ENCODE measurements around the gene KCNJ2. TPM values are rescaled to one million over a fixed set of nuclear protein-coding genes. Genes with fewer than 3 reads are reported as not detected.

The KCNJ2 gene
- polyA plus RNA-seq, 2 of the 4 experiments (the other 2 are of a cell fraction) = 0.14 to 0.17 TPM

DNA sequence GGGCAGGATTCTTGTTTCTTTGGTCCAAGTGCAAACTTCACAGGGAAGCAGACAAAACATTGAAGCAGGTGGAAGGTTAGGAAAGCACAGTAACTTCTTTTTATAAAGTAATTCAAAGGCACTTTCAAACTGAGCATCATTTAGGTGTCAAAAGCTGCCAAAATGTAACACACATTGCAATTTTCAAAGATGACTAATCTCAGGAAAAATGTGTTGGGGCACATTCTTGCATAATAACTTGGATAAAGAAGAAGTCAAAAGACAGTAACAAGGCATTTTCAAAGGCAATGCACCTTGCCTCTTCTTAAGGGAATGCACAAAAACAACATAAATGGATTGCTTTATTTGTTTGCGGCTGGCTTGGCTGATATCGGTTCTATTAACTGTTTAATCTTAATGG is 3.6 kb downstream of the KCNJ2 start:
- Histone ChIP-seq H3K9me3 (no peaks in the 10 kb centered on the region), H3K4me1 (peaks cover 8% of the 10 kb centered on the region), H3K27ac (no peak overlapping the region), H3K4me3 (no peak overlapping the region), H3K4me2 (no peak overlapping the region)
- WGBS (ENCODE audit: missing lambda C conversion rate) = 83% methylated on average over 2 of the region's 2 CpGs
- CTCF ChIA-PET = interaction anchor here (1.0 to 1.2 kb wide), 2 partner anchors 9 to 647 kb away, joined by 3 read pairs; no protein-coding TSS in a partner anchor
- FAIRE-seq (no peak), DNase-seq (ENCODE audit: low read depth in 1 of 2, low spot score in 1 of 2) (no peak), ATAC-seq (no peak)
- no peak for TF ChIP-seq RNF2 (IDR thresholded peaks at IDR 0.05; ENCODE audit: borderline replicate concordance, low read depth)
- TF ChIP-seq RCOR1 (IDR thresholded peaks at IDR 0.05; ENCODE audit: low read depth, low read length) = no peak
- no peak for TF ChIP-seq PHF8 (IDR thresholded peaks at IDR 0.05; ENCODE audit: borderline replicate concordance, low read depth)
- TF ChIP-seq ZC3H11A (IDR thresholded peaks at IDR 0.05) = no peak
- POLR2A ChIA-PET = no interaction called here

DNA sequence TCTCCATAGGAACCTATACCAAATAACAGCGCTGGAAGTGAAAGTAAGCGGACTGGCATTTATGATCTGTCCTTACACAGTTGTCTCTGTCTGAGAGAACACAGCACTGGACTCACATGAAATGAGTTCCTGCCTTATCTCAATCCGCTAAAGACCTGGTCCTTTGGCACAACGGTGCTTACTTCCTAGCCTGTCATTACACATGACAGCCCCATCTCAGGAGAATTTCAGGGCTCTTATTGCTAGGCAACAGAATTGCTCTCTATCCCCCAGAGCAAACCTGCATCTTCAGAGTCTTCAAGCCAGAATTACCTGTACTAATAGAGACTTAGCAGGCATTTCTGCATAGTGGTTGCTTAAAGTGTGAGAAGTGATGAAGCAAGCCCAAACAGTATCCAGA is 4.3 kb downstream of the KCNJ2 start:
- TF ChIP-seq FOSL2 (IDR thresholded peaks at IDR 0.05) (no peak), FOSL2 (CRISPR knock-in tag; IDR thresholded peaks at IDR 0.05) (no peak), BHLHE40 (IDR thresholded peaks at IDR 0.05; ENCODE audit: low read depth, low read length) (no peak), ZFP36 (IDR thresholded peaks at IDR 0.05; ENCODE audit: borderline replicate concordance, partially characterized antibody) (no peak), PHF8 (IDR thresholded peaks at IDR 0.05; ENCODE audit: borderline replicate concordance, low read depth) (no peak), JUN (IDR thresholded peaks at IDR 0.05) (no peak), MAZ (IDR thresholded peaks at IDR 0.05; ENCODE audit: borderline replicate concordance, low read depth, low read length) (no peak), CHD2 (IDR thresholded peaks at IDR 0.05; ENCODE audit: low read length, partially characterized antibody) (no peak), KDM1A (IDR thresholded peaks at IDR 0.05; ENCODE audit: low read depth) (no peak), CBX8 (IDR thresholded peaks at IDR 0.05) (no peak), ZNF302 (CRISPR knock-in tag; IDR thresholded peaks at IDR 0.05) (no peak)
- TF ChIP-seq, protein P1, sequence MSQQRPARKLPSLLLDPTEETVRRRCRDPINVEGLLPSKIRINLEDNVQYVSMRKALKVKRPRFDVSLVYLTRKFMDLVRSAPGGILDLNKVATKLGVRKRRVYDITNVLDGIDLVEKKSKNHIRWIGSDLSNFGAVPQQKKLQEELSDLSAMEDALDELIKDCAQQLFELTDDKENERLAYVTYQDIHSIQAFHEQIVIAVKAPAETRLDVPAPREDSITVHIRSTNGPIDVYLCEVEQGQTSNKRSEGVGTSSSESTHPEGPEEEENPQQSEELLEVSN (IDR thresholded peaks at IDR 0.05; ENCODE audit: borderline replicate concordance, low read depth) = no peak
- TF ChIP-seq, protein P2, sequence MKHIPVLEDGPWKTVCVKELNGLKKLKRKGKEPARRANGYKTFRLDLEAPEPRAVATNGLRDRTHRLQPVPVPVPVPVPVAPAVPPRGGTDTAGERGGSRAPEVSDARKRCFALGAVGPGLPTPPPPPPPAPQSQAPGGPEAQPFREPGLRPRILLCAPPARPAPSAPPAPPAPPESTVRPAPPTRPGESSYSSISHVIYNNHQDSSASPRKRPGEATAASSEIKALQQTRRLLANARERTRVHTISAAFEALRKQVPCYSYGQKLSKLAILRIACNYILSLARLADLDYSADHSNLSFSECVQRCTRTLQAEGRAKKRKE (CRISPR knock-in tag; IDR thresholded peaks at IDR 0.05; ENCODE audit: low read depth) = no peak
- TF ChIP-seq, protein P3, sequence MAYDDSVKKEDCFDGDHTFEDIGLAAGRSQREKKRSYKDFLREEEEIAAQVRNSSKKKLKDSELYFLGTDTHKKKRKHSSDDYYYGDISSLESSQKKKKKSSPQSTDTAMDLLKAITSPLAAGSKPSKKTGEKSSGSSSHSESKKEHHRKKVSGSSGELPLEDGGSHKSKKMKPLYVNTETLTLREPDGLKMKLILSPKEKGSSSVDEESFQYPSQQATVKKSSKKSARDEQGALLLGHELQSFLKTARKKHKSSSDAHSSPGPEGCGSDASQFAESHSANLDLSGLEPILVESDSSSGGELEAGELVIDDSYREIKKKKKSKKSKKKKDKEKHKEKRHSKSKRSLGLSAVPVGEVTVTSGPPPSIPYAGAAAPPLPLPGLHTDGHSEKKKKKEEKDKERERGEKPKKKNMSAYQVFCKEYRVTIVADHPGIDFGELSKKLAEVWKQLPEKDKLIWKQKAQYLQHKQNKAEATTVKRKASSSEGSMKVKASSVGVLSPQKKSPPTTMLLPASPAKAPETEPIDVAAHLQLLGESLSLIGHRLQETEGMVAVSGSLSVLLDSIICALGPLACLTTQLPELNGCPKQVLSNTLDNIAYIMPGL (CRISPR knock-in tag; IDR thresholded peaks at IDR 0.05; ENCODE audit: borderline replicate concordance) = no peak
- no peak for ATAC-seq
- Histone ChIP-seq H3K9me3 (no peaks in the 10 kb centered on the region), H3K4me1 (peaks cover 7% of the 10 kb centered on the region), H3K27ac (no peak overlapping the region), H3K4me3 (no peak overlapping the region), H3K4me2 (no peak overlapping the region)
- DNase-seq (ENCODE audit: low read depth in 1 of 2, low spot score in 1 of 2) = no peak
- ChIA-PET CTCF (interaction anchor here (1.0 kb wide), 1 partner anchor 648 kb away, joined by 3 read pairs; no protein-coding TSS in a partner anchor), POLR2A (no interaction called here)
- 77% methylated on average over 4 of the region's 4 CpGs for WGBS (ENCODE audit: missing lambda C conversion rate)
- no peak for FAIRE-seq

DNA sequence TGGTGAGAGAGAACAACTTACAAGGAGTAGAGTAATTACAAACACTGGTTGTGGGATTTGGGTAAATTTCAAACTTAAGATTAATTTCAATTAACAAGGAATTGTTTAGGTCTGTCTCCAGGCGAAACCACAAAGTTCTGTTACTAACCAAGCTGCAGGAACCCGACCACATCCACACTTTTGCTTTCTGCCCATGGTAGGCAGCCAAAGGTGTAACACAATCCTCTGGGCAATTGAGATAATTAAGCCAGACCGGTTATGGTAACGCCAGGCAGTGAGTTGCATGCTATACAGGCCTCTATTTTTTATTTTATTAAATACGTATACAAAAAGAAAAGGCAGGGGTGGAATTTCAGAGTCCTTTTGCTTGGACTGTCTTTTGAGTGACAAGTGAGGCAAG is 12.0 kb downstream of the KCNJ2 start:
- no peak for FAIRE-seq
- no peaks in the 10 kb centered on the region for H3K9me3 ChIP-seq
- CTCF ChIA-PET = interaction anchor here (0.7 to 1.2 kb wide), 2 partner anchors 9 to 13 kb away, joined by 3 read pairs; no protein-coding TSS in a partner anchor
- no peak overlapping the region for H3K27ac ChIP-seq
- no peak for ATAC-seq
- H3K4me2 ChIP-seq = no peak overlapping the region
- POLR2A ChIA-PET = no interaction called here
- no peak overlapping the region for H3K4me3 ChIP-seq
- no peak for DNase-seq (ENCODE audit: low read depth in 1 of 2, low spot score in 1 of 2)
- H3K4me1 ChIP-seq = peaks cover 8% of the 10 kb centered on the region
- no peak for TF ChIP-seq EHF (CRISPR knock-in tag; IDR thresholded peaks at IDR 0.05)
- no peak for TF ChIP-seq MAFK (IDR thresholded peaks at IDR 0.05; ENCODE audit: partially characterized antibody)
- TF ChIP-seq, protein P4, sequence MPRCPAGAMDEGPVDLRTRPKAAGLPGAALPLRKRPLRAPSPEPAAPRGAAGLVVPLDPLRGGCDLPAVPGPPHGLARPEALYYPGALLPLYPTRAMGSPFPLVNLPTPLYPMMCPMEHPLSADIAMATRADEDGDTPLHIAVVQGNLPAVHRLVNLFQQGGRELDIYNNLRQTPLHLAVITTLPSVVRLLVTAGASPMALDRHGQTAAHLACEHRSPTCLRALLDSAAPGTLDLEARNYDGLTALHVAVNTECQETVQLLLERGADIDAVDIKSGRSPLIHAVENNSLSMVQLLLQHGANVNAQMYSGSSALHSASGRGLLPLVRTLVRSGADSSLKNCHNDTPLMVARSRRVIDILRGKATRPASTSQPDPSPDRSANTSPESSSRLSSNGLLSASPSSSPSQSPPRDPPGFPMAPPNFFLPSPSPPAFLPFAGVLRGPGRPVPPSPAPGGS (IDR thresholded peaks at IDR 0.05) = no peak
- no peak for TF ChIP-seq FOXS1 (CRISPR knock-in tag; IDR thresholded peaks at IDR 0.05)
- no peak for TF ChIP-seq ZSCAN20 (CRISPR knock-in tag; IDR thresholded peaks at IDR 0.05)
- no peak for TF ChIP-seq CHD2 (IDR thresholded peaks at IDR 0.05; ENCODE audit: low read length, partially characterized antibody)
- TF ChIP-seq, protein P1 (IDR thresholded peaks at IDR 0.05; ENCODE audit: borderline replicate concordance, low read depth) = no peak
- 69% methylated on average over 5 of the region's 5 CpGs for WGBS (ENCODE audit: missing lambda C conversion rate)

All from A549 (cell line).